CD4-positive, alpha-beta T cell treated with Interleukin-15 for 1 hour (primary cell): Measurements from ENCODE around the gene B4GALNT2.
A peak's percentile ranks its signal among the peaks of the same experiment; 100 is the strongest.

Experiments
- DNase-seq: peaks from one replicate; pipeline ENCODE4 v3.0.0-alpha.2; 2020

Gene B4GALNT2

DNA sequence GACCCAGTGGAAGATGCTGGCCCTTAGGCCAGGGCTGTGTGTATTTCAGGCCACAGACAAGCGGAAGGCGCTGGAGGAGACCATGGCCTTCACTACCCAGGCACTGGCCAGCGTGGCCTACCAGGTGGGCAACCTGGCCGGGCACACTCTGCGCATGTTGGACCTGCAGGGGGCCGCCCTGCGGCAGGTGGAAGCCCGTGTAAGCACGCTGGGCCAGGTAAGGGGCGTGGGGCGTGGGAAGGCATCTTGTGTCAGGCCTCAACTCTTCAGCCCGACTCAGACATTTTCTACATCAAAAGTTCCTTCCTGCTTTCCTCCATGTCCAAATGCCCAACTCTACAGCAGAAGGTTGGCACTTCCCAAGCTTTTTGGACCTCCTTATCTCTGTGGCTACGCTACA lies 83.9 kb downstream of the B4GALNT2 start:
- no peak for DNase-seq

DNA sequence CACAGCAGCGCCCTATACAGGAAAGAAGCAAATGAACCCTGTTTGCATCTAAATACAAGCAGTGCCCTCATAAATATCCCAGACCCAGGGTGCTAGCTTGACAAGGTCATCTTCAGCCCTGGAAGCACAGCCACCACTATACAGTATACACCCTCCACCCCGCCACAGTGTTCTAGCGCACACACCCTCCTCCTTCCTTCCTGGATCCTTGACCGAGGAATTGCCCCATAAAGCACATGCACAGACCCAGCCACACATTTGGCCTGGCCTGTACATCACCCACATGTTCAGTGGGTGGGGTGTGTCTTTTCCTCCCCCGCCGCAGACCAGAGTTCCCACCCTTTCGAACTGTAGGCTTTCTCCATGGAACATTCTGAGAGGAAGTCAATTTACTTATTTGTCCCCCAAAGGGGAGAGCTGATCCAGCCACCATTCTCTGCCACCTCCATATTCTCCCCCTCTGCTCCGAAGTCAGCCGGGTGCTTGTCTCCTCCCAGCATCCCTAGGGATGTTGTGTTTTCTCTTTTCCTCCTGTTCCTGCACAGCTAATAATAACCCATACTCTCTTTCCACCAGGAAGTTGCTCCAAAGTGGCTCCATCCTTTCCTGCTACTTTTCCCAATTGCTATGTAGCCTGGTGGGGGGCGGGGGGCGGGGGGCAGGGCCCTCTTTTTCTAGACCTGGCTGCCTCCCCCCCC lies 84.5 kb downstream of the B4GALNT2 start:
- peak; percentile 42 for DNase-seq

DNA sequence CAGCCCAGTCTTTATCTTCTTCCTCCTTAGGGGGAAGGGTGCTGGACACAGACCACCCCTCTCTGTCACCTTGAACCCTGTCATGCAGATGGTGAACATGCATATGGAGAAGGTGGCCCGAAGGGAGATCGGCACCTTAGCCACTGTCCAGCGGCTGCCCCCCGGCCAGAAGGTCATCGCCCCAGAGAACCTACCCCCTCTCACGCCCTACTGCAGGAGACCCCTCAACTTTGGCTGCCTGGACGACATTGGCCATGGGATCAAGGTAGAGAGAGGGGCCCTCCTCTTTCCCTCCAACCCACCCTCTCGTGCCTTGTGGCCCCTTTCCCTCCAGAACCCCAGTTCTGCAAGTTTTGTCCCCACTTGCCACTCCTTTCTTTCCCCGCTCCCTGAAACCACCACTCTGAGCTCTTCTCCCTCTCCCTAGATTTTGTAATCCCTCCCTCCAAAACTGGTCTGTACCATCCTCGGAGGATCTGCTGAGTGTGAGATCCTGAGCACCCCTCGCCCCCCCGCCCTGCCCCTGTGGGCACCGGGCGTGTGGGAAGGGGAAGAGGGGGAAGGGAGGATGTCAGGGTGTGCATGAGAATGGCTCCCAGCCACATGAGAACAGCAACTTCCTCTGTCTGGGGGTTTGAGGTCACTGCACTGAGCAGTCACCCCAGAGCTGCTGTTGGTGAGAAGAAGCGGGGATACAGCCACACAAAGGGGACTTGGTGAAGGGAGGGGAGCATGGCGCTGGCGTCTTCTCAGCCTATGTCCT lies 85.3 kb downstream of the B4GALNT2 start:
- peak; percentile 88 for DNase-seq

DNA sequence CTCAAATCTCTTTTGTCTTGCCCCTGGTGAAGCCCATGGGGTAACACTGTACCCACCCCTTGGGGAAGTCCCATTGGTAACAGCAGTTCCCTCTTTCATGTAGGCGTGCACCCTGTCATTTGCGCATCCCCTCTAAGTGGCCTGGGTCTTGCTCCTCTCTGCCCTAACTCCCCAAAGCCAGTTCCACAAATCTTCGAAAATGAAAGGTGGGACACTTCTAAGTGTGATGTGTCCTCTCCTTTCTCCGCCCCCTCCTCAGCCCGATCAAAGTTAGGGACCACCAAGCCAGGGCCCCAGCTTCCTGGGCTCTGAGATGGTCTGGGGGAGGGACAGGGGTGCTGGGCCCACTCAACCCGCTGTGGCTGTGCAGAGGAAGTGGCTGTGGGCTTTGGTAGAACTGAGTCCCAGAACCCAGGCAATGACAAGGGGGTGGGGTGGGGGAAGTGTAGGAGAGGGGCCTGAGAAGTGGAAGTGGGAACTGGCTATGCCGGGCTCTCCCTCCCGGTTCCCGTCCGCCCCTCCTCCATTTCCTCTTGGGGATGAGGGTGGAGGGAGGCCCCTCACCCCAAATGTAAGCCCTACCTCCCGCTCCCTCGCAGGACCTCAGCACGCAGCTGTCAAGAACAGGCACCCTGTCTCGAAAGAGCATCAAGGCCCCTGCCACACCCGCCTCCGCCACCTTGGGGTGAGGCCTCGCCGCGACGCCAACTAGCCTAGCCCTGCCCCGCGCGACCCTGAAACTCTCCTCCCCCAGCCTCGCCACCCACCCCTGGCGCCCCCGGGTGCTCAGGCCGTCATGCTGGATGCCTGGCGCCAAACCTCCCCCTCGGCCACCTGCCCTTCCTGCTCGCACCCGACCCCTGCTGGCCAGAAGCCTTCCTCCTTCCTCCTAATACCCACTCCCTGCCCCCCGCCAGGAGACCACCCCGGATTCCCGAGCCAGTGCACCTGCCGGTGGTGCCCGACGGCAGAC lies 86.7 kb downstream of the B4GALNT2 start:
- peak; percentile 85 for DNase-seq

DNA sequence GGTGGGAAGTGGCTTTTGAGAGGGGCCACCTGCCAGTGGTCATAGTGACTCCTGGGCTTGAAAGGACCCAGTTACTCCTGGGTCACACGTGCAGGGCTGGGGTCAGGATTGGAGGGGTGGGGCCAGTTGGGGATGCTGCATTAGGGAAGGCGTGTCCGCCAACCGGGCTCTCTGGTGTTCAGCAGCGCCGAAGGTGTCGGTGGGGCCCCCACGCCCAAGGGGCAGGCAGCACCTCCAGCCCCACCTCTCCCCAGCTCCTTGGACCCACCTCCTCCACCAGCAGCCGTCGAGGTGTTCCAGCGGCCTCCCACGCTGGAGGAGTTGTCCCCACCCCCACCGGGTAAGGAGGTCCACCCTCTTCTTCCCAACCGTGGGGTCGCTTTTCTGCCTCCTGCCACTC lies 87.4 kb downstream of the B4GALNT2 start:
- DNase-seq = no peak

DNA sequence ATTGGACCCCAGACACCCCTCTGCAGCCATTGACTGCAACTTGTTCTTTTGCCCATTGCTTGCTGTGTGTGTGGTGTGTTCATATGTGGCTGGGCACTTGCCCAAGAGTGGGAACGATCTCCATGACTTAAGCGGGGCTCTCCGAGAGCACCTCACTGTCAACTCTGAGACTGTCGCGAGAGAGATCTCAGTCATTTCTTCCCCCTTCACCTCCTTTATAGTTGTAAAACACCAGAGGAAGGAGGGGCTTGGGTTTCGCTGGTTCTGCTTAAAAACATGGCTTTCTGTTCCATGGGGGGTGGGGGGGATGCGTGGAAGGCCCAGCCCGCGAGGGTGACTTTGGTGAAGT lies 90.6 kb downstream of the B4GALNT2 start:
- no peak for DNase-seq

DNA sequence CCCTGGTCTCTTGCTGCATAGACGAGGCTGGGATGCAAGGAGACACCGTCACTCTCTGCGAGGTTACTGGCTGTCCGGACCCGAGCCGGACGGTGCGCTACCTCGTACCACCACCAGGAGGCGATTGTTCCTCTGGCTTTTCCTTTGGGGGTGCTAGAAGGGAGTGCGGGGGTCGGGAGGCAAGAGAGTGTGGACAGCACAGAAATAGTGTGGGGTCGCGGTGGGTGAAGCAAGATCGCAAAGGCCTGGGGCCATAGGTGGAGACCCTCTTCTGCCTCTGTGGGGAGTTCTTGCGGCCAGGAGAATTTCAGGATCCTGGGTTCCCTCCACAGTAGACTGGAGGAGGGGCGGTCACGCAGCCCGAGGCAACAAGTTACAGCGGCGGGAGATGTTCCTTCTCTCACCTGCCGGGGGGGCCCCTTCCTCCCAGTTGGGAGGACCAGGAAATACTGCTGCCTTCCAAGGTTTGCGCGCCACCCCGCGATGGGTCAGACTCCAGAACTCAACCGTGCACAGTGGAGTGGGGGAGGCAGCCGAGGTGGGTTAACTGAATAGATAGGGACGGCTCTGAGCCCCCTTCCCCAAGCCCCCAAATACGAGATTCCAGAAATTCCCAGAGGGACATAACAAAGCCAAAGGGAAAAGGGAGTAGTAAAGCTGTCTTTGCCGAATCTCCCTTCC lies 91.1 kb downstream of the B4GALNT2 start:
- DNase-seq = peak; percentile 58

DNA sequence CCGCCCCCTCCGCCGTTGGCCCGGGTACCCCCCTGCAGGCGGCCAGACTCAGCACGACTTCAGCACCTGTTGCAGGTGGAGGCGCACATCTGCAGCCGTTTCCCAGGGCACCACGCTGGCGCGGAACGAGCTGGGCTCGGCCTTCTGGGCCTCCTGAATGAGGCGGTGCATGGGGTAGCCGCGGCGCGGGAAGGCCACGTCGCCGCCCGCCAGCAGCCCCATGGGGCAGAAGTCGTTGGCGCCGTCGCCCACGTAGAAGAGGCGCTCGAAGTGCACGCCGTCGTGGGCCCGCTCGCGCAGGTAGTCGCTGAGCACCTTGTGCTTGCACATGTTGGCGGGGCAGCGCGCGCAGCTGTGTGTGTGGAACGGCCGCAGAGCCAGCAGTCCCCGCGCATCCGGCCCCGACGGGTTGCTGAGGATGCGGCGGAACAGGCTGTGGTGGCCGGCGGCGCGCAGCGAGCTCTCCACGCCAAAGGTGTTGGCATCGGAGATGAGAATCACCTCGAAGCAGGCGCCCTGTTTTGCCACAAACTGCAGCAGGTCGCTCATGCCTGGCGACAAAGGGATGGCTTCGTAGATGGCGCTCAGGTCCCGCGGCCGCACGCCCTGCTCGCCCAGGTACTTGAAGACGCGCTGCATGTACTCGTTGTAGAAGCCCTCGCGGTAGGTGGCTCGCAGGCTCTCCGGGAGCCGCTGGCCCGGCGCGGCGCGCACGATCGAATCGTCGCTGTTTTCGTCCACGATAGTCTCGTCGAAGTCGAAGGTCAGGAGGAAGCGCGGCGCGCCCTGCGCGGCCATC lies 91.8 kb downstream of the B4GALNT2 start:
- DNase-seq = peak; percentile 47

DNA sequence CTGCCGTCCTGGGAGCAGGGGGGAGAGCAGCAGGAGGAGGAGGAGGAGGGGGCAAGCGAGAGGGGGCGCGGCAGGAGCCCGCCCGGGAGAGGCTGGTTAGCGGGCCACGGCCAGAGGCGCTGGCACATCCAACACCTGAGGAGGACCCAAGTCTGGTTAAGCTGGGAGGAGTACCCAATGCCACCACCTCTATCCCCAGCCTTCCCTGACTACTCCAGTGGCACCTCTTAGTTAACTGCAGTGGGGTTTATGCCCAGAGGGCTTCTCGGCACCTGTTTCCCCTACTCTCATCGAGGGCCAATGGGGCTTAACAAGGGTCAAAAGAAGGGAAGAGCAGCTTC lies 92.4 kb downstream of the B4GALNT2 start:
- DNase-seq = no peak

DNA sequence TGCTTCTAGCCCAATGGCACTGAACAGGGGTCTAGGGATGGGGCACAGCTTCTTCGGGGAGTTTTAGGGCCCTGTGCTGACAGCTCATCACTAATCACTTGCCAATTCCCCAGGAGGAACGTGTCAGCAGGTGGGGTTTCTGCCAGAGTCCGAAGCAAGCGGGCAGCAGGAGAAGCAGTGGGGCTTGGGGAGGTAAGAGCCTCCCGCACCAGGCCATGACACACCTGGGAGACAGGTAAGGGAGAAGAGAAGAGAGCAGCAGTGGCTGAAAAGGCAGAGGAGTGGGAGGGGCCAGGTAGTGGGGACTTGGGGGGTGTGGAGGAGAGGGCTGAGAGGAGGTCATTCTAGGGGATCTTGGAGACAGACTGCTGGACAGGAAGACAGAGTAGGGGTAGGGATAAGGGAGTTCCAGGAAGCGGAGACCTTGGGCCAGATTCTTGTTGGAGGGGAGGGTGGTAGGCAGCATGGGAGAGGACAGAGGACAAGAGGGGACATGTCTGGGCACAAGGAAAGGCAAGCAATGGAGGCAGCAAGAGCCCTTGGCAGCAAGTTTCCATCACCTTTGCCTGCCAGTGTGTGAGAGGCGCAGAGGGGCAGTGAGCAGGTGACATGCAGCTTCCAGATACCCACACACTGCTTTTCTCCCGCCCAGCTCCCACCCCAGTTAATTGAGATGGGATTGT lies 93.1 kb downstream of the B4GALNT2 start:
- no peak for DNase-seq
